Measurements from ENCODE around the gene SUPT3H.
A peak's percentile ranks its signal among the peaks of the same experiment; 100 is the strongest.

SUPT3H gene

GRCh38 chr6:44999066-44999465 lies 378.7 kb downstream of the SUPT3H start:
- H3K4me3 ChIP-seq (ENCODE audit: low read depth, low read length) = no peak overlapping the region
- no peak for DNase-seq (ENCODE audit: low read depth)
- no peak for TF ChIP-seq CTCF (IDR thresholded peaks at IDR 0.05; ENCODE audit: control insufficient read depth, extremely low read depth, insufficient read depth)

- TF ChIP-seq CTCF (IDR thresholded peaks at IDR 0.05; ENCODE audit: control insufficient read depth, extremely low read depth, insufficient read depth) = no peak
- H3K4me3 ChIP-seq (ENCODE audit: low read depth, low read length) = no peak overlapping the region
- no peak for DNase-seq (ENCODE audit: low read depth)
Measured at GRCh38 chr6:44995486-44996132, 382.1 kb downstream of the SUPT3H start.

- no peak overlapping the region for H3K4me3 ChIP-seq (ENCODE audit: low read depth, low read length)
- no peak for DNase-seq (ENCODE audit: low read depth)
- no peak for TF ChIP-seq CTCF (IDR thresholded peaks at IDR 0.05; ENCODE audit: control insufficient read depth, extremely low read depth, insufficient read depth)
Measured at GRCh38 chr6:44989391-44989790, 388.3 kb downstream of the SUPT3H start.

- DNase-seq (ENCODE audit: low read depth) = no peak
- no peak for TF ChIP-seq CTCF (IDR thresholded peaks at IDR 0.05; ENCODE audit: control insufficient read depth, extremely low read depth, insufficient read depth)
- no peak overlapping the region for H3K4me3 ChIP-seq (ENCODE audit: low read depth, low read length)
Measured at GRCh38 chr6:44985006-44985405, 392.7 kb downstream of the SUPT3H start.

GRCh38 chr6:44983467-44984365 lies 394.0 kb downstream of the SUPT3H start:
- no peak overlapping the region for H3K4me3 ChIP-seq (ENCODE audit: low read depth, low read length)
- no peak for TF ChIP-seq CTCF (IDR thresholded peaks at IDR 0.05; ENCODE audit: control insufficient read depth, extremely low read depth, insufficient read depth)
- DNase-seq (ENCODE audit: low read depth) = peak; percentile 60

GRCh38 chr6:44980841-44981240 lies 396.9 kb downstream of the SUPT3H start:
- DNase-seq (ENCODE audit: low read depth) = no peak
- no peak for TF ChIP-seq CTCF (IDR thresholded peaks at IDR 0.05; ENCODE audit: control insufficient read depth, extremely low read depth, insufficient read depth)

More at GRCh38 chr6:44980841-44981240, 396.9 kb downstream of the SUPT3H start:
- H3K4me3 ChIP-seq (ENCODE audit: low read depth, low read length) = no peak overlapping the region
